Measurements from ENCODE around the gene SEC63.

Gene SEC63

GRCh38 chr6:107988570-107988969, 30.6 kb upstream of the SEC63 start:
- TF ChIP-seq FOXP2 (optimal IDR thresholded peaks at IDR 0.05; ENCODE audit: borderline replicate concordance, extremely low read depth, extremely low read length, insufficient read depth): no peak
- TF ChIP-seq TAF1 (IDR thresholded peaks at IDR 0.05; ENCODE audit: borderline replicate concordance, insufficient read depth, low read length): no peak
- TF ChIP-seq SIN3A (IDR thresholded peaks at IDR 0.05; ENCODE audit: borderline replicate concordance, insufficient read depth, low read length): no peak
- TF ChIP-seq, protein P1, sequence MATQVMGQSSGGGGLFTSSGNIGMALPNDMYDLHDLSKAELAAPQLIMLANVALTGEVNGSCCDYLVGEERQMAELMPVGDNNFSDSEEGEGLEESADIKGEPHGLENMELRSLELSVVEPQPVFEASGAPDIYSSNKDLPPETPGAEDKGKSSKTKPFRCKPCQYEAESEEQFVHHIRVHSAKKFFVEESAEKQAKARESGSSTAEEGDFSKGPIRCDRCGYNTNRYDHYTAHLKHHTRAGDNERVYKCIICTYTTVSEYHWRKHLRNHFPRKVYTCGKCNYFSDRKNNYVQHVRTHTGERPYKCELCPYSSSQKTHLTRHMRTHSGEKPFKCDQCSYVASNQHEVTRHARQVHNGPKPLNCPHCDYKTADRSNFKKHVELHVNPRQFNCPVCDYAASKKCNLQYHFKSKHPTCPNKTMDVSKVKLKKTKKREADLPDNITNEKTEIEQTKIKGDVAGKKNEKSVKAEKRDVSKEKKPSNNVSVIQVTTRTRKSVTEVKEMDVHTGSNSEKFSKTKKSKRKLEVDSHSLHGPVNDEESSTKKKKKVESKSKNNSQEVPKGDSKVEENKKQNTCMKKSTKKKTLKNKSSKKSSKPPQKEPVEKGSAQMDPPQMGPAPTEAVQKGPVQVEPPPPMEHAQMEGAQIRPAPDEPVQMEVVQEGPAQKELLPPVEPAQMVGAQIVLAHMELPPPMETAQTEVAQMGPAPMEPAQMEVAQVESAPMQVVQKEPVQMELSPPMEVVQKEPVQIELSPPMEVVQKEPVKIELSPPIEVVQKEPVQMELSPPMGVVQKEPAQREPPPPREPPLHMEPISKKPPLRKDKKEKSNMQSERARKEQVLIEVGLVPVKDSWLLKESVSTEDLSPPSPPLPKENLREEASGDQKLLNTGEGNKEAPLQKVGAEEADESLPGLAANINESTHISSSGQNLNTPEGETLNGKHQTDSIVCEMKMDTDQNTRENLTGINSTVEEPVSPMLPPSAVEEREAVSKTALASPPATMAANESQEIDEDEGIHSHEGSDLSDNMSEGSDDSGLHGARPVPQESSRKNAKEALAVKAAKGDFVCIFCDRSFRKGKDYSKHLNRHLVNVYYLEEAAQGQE (IDR thresholded peaks at IDR 0.05; ENCODE audit: insufficient read depth in 1 of 2, low read depth in 2 of 2, low read length in 2 of 2): no peak
- TF ChIP-seq POLR2AphosphoS5 (IDR thresholded peaks at IDR 0.05; ENCODE audit: low read depth, low read length): no peak

GRCh38 chr6:107987805-107988204, 29.8 kb upstream of the SEC63 start:
- TF ChIP-seq, protein P1 (IDR thresholded peaks at IDR 0.05; ENCODE audit: insufficient read depth in 1 of 2, low read depth in 2 of 2, low read length in 2 of 2): no peak
- TF ChIP-seq POLR2AphosphoS5 (IDR thresholded peaks at IDR 0.05; ENCODE audit: low read depth, low read length) (no peak), SIN3A (IDR thresholded peaks at IDR 0.05; ENCODE audit: borderline replicate concordance, insufficient read depth, low read length) (no peak), FOXP2 (optimal IDR thresholded peaks at IDR 0.05; ENCODE audit: borderline replicate concordance, extremely low read depth, extremely low read length, insufficient read depth) (no peak), TAF1 (IDR thresholded peaks at IDR 0.05; ENCODE audit: borderline replicate concordance, insufficient read depth, low read length) (no peak)

DNA sequence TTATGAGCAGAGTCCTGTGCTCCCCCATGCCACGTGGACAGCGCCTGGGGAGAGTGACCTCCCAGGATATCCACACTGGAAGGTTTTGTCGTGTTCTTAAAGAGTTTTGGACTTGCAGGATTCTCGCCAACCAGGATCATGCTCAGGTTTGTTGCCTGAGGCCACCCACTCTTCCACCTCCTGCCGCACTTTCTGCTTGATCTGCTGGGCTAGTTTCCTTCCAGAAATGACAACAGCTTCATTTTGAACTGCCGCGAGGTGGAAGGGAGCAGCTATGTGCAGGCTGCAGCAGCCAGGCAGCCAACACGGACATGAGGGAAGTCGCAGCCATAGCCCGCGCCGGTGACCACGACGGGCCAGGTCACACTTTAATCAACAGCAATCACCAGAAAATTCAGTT, 27.7 kb upstream of the SEC63 start:
- no peak for TF ChIP-seq FOXP2 (optimal IDR thresholded peaks at IDR 0.05; ENCODE audit: borderline replicate concordance, extremely low read depth, extremely low read length, insufficient read depth)
- TF ChIP-seq TAF1 (IDR thresholded peaks at IDR 0.05; ENCODE audit: borderline replicate concordance, insufficient read depth, low read length): no peak
- TF ChIP-seq SIN3A (IDR thresholded peaks at IDR 0.05; ENCODE audit: borderline replicate concordance, insufficient read depth, low read length): no peak
- TF ChIP-seq POLR2AphosphoS5 (IDR thresholded peaks at IDR 0.05; ENCODE audit: low read depth, low read length): no peak
- TF ChIP-seq, protein P1 (IDR thresholded peaks at IDR 0.05; ENCODE audit: insufficient read depth in 1 of 2, low read depth in 2 of 2, low read length in 2 of 2): no peak

GRCh38 chr6:107983811-107984210, 25.8 kb upstream of the SEC63 start:
- TF ChIP-seq SIN3A (IDR thresholded peaks at IDR 0.05; ENCODE audit: borderline replicate concordance, insufficient read depth, low read length) (no peak), FOXP2 (optimal IDR thresholded peaks at IDR 0.05; ENCODE audit: borderline replicate concordance, extremely low read depth, extremely low read length, insufficient read depth) (no peak)

DNA sequence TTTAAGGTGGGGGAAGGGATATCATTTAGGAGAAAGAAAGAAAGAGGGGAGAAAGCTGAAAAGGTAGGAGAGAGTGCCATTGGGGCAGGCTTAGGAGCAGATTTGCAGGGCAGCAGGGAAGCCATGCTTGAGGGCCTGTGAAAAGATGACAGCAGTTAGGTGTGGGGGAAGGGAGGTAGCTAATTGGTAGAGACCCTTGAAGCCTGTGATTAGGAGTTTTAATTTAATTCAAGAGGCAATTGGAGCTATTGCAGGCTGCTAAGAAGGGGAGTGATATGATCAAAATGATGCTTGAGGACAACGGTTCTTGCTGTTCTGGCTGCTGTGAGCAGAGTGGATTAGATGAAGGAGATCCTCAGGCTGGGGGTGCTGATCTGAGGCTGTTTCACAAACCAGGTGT, 24.5 kb upstream of the SEC63 start:
- TF ChIP-seq SIN3A (IDR thresholded peaks at IDR 0.05; ENCODE audit: borderline replicate concordance, insufficient read depth, low read length) (no peak), FOXP2 (optimal IDR thresholded peaks at IDR 0.05; ENCODE audit: borderline replicate concordance, extremely low read depth, extremely low read length, insufficient read depth) (no peak), TAF1 (IDR thresholded peaks at IDR 0.05; ENCODE audit: borderline replicate concordance, insufficient read depth, low read length) (no peak), POLR2AphosphoS5 (IDR thresholded peaks at IDR 0.05; ENCODE audit: low read depth, low read length) (no peak)
- TF ChIP-seq, protein P1 (IDR thresholded peaks at IDR 0.05; ENCODE audit: insufficient read depth in 1 of 2, low read depth in 2 of 2, low read length in 2 of 2): no peak
